GM19467 (cell line): ENCODE measurements around the gene MTAP.

Source experiments
- ATAC-seq: cut with Tn5 transposase; IDR thresholded peaks from one replicate; pipeline ENCODE4 v1.9.1; 2021; ENCODE audit warnings: mild to moderate bottlenecking, moderate library complexity; ENCODE audit not compliant: unreplicated experiment

Gene MTAP

DNA sequence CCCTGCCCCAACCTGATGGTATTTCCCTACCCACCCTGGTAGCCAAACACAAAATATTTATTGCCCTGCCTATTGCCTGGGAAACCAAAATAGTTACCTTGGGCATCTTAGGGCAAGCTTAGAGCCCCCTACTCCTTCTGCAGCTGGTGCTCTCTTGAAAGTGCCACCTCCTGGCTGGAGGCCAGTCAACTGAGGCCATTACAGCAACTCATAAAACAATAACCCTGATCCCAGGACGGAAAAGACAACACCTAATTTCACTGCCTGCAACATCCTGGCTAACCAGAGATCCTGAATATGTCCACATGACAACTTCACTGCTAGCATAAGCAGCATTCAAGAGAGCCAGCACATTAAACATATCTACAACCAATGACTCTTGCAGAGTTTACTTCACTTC, 38.7 kb downstream of the MTAP start:
- ATAC-seq: no peak

DNA sequence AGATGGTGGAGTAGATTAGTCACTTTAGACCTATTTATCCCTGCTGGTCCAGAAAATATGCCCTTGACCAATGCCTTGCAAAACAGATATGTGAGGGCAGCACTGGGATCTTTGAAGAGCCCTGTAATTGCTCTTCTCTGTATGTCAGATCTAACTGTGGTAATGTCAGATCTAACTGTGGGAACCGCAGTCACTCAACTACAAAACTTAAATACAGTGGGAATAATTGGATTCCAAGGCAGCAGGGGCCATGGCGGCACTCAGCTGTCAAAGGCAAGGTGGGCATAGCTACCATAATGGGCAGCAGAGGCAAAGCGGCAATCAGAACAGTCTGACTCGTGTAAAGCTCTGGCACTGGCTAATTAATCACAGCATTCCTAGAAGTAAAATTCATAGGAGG, 46.2 kb downstream of the MTAP start:
- ATAC-seq: no peak

DNA sequence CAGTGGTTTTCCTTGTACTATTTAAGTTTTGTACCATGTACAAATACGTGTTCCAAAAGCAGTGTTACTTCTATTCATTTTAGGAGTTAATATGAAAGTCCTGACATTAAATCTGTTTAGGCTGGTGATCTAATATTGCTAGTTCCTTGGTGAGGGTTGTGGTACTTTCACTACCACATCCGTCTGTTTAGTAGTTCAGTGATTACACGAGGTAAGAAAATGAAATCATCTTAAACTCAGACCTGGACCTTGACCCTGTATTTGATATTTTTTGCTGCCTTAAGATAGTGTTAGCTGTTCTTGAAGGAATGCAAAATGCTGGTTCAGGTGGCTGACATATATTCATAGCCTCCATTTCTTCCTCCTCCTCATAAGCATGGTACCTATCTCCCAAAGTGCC, 50.3 kb downstream of the MTAP start:
- ATAC-seq: peak; percentile 98

DNA sequence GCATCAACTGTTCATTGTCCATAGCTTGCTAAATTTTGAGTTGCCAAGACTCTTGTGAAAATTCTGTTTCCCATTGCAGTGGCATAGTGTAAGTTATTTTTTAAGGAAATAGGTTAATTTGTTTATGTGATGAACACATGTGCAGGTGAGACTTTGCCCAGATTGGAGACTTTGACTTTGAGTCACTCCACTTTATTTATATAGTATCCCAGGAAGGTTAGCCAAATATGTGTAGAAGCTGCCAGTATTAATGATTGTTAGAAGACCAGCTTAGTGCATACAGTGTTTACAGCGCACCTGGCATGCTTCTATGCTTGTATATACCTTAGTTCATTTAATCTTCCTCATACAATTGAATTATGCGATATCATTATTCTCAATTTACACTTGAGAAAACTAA, 51.0 kb downstream of the MTAP start:
- no peak for ATAC-seq

DNA sequence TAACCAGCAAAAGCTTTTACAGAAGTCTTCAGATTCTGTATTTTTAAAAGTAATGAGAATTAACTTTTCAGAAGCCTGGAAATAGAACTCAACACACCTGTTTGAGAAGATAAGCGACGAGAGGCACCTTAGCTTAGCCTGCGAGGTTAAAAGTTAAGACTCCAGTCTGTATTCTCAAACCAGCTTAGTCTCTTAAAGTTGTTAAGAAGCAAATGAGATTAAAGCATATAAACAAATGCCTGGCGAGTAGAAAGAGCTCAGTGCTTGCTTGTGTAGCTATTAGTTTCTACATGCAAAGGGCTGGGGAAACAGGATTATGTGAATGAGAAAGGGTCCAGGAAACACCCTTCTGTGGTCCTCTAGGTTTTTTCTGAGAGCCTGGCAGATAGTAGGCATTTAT, 51.7 kb downstream of the MTAP start:
- ATAC-seq: no peak

DNA sequence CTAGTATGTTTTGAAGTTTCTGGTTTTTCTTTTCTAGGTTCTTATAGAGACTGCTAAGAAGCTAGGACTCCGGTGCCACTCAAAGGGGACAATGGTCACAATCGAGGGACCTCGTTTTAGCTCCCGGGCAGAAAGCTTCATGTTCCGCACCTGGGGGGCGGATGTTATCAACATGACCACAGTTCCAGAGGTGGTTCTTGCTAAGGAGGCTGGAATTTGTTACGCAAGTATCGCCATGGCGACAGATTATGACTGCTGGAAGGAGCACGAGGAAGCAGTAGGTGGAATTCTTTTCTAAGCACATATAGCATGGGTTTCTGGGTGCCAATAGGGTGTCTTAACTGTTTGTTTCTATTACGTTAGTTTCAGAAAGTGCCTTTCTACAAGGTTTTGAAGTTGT, 52.2 kb downstream of the MTAP start:
- ATAC-seq: no peak

DNA sequence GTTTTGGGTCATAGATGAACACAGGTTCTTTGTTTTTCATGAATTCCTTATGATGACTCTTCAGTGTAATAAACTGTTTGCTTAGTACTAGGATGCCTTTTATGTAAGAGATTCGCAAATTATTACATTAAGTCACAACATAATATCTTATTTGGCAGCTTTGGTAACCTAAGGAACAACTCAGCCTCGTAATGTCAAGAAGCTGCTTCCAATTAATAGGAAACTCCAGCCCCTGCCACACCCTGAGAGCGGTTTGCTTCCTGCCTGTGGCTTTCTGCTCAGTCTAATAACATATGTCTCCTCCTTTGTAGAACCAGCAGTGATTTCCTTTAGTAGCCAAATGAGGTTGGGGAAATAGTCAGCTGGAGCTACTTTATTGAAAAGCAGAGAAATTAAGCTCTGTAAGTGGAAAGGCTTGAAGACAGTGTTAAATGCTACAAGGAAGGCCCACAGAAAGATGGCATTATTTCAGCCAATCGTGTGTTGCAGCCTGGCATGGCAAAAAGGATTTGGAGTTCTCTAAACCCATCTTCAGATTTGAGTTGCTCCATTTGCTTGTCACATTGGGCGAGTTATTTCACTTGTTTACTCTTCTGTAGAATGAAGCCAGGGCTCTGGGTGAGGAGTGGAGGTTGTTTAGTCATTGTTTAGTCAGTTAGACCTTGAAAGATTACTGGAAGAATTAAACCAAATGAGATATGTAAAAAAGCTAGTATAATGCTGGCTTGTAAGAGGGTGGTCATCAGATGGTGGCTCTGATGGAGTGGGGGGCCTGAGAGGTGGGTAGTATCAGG, 54.1 kb downstream of the MTAP start:
- no peak for ATAC-seq

DNA sequence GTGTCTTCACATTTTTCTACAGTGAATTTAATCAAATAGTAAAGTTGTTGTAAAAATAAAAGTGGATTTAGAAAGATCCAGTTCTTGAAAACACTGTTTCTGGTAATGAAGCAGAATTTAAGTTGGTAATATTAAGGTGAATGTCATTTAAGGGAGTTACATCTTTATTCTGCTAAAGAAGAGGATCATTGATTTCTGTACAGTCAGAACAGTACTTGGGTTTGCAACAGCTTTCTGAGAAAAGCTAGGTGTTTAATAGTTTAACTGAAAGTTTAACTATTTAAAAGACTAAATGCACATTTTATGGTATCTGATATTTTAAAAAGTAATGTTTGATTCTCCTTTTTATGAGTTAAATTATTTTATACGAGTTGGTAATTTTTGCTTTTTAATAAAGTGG, 60.4 kb downstream of the MTAP start:
- ATAC-seq: no peak

DNA sequence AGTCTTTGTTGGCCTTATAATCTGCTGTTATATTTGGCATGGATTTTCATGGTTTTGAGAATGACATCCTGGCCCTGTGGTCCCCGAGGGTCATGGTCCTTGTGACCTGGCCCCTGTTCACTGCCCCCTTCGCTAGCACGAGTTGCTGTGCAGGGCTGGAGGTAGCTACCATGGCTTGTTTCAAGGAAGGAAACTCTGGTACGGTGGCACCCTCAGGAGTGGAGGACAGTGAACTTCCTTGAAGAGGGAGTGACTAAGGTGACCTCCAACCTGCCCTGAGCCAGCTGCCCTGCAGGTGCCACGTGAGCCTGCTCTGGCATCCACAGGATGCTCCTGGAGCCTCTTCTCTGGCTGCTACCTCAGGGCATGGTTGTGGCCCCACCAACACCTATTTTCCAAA, 62.1 kb downstream of the MTAP start:
- no peak for ATAC-seq

DNA sequence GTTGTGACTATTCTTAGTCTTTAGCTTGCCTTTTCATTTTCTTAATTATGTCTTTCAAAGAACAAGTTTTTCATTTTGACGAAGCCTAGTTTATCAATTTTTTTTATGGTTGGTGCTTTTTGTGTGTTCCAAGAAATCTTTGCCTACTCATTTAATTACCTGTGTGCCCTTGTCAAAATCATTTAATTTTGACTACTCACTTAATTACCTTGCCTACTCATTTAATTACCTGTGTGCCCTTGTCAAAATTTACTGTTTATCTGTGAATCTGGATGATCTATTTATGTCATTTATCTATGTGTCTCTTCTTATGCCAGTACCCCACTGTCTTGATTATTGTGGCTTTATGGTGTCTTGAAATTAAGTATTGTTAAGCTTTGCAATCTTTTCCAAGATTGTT, 63.9 kb downstream of the MTAP start:
- no peak for ATAC-seq

DNA sequence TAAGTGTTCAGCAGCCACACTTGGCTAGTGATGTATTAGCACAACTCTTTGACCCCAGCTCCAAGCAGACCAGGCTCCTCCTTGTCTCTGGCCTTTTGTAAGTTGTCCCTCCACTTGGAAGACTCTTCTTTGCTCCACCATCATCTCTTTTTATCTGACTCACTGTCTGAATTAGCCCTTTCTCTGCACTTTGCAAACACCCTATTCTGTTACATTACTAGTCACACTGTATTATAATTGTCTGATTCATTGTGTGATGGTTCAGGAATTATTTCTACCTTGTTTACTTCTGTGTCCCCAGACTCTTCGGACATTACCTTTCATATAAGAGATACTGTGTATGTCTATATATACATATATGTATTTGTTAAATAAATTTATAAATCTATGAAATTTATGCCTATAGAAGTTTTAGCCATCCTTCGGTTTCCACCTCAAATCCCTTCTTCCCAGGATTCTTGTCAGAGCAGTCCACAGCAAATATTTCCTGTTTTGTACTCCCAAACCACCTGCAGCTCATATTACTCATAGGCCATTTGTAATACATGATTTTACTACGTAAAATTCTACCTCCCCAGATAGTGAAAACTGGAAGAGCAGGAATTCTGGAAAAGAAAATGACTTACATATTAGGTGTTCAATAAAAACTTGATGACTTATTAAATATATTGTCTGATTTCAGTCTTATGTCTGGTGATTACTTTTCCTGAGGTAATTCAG, 69.0 kb downstream of the MTAP start:
- ATAC-seq: no peak

DNA sequence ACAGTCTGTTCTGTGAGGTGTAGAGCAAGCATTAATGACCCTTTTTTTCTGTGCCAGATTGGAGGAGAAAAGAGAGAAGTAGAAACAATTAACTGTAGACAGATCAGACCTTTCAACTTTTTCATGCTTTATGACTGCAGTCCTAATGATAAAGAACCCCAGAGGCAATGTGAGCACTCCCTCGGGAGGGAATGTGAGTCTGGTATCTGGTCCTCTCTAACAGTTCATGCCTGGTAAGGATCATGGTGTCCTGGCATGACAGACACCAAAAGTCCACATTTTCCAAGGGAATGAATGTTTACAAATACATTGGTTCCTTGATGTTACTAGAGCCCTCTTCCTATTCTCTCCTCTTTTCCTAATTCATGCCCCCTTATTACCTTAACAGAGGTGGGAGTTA, 70.3 kb downstream of the MTAP start:
- no peak for ATAC-seq

DNA sequence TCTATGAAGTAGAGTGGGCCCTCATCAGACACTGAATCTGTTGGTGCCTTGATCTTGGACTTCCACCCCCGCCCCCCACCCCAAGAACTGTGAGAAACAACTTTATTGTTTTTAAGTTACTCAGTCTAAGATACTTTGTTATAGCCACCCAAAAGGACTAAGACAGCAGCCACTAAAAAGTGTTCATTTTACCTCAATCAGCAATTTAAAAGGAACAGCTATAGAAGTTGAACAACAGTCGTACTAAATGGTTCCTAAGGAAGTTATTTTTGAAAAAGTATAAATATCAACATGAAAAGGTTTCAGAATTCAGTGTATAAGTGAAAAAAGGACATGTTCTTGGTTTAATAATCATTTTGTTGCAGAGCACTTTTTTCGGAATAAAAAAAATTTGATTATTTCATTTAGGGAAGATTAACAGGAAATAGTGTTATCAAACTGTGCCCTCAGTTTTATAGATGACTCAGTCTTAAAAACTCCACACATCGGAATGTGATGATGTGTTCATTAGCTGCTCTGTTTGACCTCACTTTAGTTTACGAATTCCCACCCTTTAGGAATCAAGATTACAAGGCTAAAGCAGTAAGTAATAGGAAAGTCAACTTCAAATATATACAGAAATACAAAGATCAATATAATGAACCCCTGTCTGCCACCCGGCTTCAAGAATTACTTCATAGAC, 71.2 kb downstream of the MTAP start:
- ATAC-seq: no peak

DNA sequence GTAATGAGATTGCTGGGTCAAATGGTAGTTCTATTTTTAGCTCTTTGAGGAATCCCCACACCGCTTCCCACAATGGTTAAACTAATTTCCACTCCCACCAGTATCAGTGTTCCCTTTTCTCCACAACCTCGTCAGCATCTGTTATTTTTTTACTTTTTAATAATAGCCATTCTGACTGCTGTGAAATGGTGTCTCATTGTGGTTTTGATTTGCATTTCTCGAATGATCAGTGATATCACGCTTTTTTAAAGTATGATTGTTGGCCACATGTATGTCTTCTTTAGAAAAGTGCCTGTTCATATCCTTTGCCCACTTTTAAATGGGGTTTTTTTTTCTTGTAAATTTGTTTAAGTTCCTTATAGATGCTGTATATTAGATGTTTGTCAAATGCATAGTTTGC, 73.5 kb downstream of the MTAP start:
- no peak for ATAC-seq

DNA sequence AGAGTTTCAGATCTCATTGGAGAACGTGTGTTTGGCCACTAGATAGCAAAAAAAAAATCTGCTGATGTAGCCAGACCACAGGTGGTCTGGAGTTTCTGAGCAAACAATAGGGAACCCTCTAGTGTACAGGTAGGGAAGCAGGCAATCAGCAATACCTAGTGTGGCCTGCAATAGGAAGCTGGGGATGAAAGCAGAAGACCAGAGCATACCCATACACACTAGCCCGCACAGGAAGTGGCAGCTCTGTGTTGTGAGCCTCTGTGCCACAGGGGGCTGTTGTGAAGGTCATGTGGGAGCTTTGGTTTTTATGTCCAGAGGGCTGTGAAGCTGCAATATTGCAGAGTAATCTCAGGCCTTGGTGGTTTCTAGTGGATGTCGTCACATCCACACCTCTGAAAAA, 81.2 kb downstream of the MTAP start:
- ATAC-seq: no peak

DNA sequence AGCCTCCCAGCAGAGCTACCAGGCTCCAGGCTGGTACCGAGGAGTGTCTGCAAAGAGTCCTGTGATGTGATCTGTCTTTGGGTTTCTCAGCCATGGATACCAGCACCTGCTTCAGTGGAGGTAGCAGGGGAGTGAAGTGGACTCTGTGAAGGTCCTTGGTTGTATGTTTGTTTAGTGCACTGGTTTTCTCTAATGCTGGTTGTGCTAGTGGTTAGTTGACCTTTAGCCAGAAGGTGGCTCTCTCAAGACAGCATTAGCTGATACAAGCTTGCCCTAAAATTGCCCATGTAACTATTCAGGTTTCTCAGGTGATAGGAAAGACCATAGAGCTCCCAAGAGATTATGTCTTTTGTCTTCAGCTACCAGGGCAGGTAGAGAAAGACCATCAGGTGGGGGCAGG, 87.2 kb downstream of the MTAP start:
- ATAC-seq: no peak

DNA sequence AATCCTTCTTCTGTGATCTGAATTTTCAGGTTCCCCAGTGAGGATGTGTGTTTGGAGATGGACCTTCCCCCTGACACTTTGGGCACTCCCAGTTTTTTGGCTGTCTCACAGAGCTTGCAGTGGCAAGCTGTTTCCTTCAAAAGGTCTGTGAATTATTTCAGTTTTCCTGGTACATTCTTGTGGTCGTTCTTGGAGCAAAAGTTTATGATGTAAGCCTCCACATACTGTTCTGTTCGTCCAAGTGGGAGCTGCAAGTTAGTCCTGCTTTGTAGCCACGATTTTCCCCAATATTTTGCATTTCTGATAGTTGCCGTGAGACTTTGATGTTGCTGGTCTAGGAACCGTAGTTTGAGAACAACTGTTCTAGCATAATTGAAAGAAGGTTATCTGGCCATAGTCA, 88.3 kb downstream of the MTAP start:
- ATAC-seq: no peak

DNA sequence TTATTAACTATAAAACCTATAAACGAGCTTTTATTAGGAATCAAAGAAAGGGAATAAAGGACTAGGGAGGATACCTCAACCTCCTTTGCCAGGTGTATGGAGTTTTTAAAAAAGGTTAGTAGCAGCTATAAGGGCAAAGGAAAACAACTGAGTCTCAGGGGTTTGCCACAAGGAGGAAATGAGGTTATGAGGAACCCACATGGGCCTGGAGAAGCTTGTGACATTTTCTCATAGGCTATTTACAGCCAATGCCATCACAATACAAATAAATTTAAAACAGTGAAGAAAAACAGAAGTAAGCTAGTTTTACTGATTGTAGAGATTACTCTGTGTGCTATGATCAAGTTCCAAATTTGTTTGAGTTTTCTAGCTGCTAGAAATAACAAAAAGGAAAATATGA, 99.1 kb downstream of the MTAP start:
- ATAC-seq: no peak

DNA sequence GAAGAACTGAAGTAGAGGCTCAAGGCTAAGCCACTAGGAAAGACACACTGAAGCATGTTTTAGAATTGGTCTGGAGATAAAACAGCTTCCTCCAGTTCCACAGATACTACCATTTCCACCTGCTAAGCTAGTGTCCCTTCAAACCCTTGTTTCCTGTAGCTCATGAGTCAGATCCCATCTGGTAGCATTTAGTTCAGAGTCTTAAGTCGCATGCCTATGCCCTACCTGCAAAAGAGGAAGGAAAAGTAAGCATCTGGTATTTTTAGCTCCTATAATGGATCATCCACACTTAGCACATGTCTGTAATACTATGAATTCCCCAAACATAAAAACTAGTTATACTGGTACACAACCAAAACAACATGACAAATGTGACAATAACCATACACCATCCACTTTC, 99.7 kb downstream of the MTAP start:
- ATAC-seq: no peak

DNA sequence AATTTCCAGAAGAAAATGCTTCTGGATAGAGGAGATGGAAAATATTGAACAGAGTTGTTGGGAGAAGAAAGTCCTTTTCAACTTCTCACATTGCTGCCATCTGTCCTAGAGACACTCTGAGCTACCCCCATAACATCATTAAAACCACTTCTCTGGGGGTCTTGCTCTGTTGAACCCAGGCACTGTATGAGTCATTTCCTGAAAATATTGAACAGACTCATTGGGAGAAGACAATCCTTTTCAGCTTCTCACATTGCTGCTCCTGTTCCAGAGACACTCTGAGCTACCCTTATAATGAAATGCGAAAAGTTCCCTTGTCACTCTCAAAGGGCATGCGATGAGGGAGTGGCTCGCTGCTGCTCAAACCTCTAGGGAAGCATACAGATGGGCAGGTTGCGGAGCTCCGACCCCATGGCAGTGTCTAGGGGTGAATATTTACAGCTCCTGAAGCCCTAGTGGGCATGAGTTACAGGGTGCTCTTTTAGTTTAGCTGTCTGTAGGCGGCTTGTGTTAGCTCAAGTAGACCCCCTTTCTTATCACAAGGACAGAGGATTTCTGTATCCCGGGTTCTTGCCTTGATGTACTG, 101.0 kb downstream of the MTAP start:
- no peak for ATAC-seq

DNA sequence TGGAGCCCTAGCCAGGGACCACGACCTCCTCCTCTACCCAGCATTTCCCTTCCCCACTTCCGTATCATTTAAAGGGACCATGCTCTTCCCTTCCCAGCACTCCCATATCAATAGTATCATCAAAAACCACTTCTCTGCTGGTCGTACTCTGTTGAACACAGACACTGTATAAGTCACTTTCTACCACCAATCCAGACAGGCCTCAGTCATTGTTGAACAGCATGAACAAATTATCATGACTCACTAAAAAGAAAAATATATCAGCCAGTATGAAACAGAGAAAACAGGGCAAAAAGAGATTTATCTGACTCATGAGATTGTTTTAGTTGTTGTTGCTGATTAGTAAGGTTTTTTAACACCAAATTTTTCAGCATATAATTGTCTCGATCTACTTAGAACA, 101.9 kb downstream of the MTAP start:
- ATAC-seq: no peak

DNA sequence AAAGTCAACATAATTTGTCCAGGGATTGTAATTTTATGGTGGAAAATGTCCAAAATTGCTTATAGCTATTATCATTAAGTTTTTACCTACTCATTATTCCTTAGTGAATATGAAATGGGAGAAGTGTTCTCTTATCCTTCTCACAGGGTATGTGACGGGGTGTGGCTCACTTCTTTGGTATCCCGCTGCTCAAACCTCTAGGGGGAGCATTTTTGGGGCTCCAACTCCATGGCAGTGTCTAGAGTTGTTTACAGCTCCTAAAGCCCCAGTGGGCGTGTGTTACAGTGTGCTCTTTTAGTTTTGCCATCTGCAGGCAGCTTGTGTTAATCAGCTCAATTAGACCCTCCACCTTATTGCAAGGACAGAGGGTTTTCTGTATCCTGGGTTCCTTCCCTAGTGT, 102.3 kb downstream of the MTAP start:
- no peak for ATAC-seq
